Measurements from ENCODE around the gene PLCB3.
A peak's percentile ranks its signal among the peaks of the same experiment; 100 is the strongest.
"Not testable (repeated sequence)": the region's sequence is repeated elsewhere in the genome, so short reads cannot be mapped to it uniquely, and the experiment has no call there.

The PLCB3 gene

DNA sequence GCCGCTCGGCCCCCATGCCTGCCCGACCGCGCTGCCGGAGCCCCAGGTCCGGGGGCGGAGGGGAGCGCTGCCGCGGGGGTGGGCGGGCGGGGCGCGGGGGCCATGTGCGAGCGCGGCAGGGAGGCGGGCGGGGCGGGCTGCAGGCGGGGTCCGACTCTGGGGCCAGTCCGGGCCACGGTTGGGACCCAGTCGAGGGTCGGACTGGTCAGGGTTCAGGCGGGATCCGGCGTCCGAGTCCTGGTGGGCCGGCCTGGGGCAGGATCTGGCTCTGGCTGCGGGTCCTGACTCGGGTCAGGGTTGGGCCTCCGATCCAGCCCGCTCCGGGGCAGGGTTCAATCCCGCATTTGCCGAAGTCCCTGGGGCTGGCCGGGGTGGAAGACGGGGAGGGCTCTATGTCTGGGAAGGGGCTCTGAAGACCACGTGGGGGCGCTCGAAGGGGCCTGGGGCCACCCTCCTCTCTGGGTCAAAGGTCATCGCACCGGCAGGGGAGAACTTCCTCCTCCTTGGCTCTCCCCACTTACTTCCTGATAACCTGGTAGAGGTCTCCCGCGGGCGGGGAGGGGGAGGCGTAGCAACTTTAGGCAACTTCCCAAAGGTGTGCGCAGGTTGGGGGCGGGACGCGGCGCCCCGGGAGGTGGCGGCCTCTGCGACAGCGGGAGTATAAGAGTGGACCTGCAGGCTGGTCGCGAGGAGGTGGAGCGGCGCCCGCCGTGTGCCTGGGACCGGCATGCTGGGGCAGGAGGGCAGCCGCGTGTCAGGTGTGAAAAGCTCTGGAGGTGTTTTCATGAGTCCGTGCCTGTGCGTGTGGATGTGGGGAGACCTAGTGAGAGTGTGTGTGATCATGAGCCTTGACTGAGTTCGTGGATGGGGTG lies 54.6 kb downstream of the PLCB3 start:
- peak overlapping the region; percentile 58 for H3K4me3 ChIP-seq (ENCODE audit: low read depth, low read length)
- TF ChIP-seq, protein P1, sequence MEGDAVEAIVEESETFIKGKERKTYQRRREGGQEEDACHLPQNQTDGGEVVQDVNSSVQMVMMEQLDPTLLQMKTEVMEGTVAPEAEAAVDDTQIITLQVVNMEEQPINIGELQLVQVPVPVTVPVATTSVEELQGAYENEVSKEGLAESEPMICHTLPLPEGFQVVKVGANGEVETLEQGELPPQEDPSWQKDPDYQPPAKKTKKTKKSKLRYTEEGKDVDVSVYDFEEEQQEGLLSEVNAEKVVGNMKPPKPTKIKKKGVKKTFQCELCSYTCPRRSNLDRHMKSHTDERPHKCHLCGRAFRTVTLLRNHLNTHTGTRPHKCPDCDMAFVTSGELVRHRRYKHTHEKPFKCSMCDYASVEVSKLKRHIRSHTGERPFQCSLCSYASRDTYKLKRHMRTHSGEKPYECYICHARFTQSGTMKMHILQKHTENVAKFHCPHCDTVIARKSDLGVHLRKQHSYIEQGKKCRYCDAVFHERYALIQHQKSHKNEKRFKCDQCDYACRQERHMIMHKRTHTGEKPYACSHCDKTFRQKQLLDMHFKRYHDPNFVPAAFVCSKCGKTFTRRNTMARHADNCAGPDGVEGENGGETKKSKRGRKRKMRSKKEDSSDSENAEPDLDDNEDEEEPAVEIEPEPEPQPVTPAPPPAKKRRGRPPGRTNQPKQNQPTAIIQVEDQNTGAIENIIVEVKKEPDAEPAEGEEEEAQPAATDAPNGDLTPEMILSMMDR (IDR thresholded peaks at IDR 0.05; ENCODE audit: low read depth, low read length, missing control alignments), result peak; percentile 39
- in situ Hi-C loops (cut with HindIII; ENCODE audit: low sequenced_read_pairs), result no loop called here
- DNase-seq (ENCODE audit: low read depth), result no peak

DNA sequence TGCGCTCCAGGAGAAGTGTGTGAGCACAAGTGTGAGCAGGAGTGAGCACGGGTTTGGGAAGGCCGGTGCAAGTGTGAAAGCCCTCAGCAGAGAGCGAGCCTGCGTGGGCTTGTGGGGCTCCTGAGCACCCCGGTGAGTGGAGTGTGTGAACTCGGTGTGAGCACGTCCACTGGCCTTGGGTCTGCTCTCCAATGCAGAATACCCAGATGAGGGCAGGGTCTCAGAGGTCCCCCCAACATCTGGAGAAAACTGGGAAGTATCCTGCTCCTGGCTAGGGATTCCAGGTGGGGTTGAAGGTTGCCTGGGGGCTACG lies 55.2 kb downstream of the PLCB3 start:
- no peak for DNase-seq (ENCODE audit: low read depth)
- TF ChIP-seq, protein P1 (IDR thresholded peaks at IDR 0.05; ENCODE audit: low read depth, low read length, missing control alignments), result no peak
- in situ Hi-C loops (cut with HindIII; ENCODE audit: low sequenced_read_pairs), result no loop called here
- peak overlapping the region; percentile 58 for H3K4me3 ChIP-seq (ENCODE audit: low read depth, low read length)

DNA sequence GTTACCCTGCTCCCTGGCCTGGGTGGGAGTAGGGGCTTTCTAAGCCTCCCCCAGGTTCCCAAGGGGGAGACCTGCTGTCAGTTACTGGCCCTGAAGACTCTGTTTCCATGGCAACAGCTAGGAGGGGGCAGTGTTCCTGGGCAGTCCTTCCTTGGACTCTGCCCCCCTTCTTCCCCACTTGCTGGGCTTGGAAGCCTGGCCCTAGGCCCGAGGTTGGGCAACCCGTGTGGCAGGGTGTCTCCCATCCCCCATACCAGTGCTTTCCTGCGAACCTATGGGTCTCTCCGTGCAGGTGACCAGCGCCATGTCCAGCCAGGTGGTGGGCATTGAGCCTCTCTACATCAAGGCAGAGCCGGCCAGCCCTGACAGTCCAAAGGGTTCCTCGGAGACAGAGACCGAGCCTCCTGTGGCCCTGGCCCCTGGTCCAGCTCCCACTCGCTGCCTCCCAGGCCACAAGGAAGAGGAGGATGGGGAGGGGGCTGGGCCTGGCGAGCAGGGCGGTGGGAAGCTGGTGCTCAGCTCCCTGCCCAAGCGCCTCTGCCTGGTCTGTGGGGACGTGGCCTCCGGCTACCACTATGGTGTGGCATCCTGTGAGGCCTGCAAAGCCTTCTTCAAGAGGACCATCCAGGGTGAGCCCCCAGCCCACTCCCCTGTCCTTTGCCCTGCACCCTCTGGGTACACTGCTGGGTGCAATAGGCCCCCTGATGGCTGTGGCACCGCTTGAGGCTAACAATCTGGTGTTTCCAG lies 55.7 kb downstream of the PLCB3 start:
- no peak for DNase-seq (ENCODE audit: low read depth)
- TF ChIP-seq, protein P1 (IDR thresholded peaks at IDR 0.05; ENCODE audit: low read depth, low read length, missing control alignments), result no peak
- in situ Hi-C loops (cut with HindIII; ENCODE audit: low sequenced_read_pairs), result no loop called here
- H3K4me3 ChIP-seq (ENCODE audit: low read depth, low read length), result peak overlapping the region; percentile 58

DNA sequence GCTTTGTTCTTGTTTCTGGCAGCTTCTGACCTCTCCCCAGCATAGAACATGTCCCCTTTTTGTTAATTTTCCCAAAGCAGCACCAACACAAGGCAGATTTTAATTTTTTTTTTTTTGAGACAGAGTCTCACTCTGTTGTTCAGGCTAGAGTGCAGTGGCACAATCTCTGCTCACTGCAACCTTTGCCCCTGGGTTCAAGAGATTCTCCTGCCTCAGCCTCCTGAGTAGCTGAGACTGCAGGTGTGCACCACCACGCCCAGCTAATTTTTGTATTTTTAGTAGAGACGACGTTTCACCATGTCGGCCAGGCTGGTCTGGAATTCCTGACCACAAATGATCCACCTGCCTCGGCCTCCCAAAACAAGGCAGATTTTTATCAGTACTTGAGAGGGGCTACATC lies 56.5 kb downstream of the PLCB3 start:
- DNase-seq (ENCODE audit: low read depth); H3K4me3 ChIP-seq (ENCODE audit: low read depth, low read length); in situ Hi-C loops (cut with HindIII; ENCODE audit: low sequenced_read_pairs): not testable (repeated sequence)

DNA sequence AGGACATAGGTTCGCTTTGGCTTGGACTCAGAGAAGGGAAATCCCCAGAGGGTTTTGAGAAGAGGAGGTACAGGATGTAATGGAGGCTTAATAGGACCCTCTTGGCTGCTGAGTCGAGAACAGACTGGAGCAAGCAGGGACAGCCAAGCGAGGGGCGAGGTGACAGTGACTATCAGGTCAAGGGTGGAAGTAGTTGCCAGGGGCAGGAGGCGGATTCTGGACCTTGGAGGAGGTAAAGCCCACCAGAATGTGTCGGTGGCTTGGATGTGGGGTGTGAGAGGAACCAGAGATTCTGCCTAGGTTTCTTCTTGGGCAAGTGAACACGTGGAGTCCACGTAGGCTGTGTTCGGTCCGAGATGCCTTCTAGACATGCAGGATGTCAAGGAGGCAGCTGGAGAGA lies 61.6 kb downstream of the PLCB3 start:
- TF ChIP-seq, protein P1 (IDR thresholded peaks at IDR 0.05; ENCODE audit: low read depth, low read length, missing control alignments), result no peak
- no peak for DNase-seq (ENCODE audit: low read depth)
- in situ Hi-C loops (cut with HindIII; ENCODE audit: low sequenced_read_pairs), result no loop called here
- no peak overlapping the region for H3K4me3 ChIP-seq (ENCODE audit: low read depth, low read length)

DNA sequence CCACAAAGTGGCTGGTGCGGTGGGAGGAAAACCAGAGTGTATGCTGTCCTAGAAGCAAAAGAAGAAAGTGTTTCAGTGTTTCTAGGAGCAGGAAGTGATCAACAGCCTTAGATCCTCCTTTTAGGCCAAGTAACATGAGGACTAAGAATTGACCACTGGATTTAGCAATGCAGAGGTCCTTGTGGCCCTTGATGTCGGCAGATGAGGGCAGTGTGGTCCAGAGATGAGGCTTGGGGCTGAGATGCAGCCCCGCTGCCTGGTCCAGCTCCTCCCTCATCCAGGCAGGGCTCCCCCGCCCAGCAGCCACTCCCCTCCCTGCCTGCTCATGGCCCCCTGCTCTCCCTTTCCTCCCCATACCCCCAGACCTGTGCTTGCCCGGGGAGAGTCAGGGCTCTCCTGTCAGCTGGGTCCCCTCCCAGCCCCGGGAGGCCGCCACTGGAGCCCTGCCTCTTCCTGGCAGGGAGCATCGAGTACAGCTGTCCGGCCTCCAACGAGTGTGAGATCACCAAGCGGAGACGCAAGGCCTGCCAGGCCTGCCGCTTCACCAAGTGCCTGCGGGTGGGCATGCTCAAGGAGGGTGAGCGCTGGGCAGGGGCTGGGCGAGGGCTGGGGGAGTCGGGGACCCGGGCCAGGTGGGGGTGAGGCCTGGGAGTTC lies 62.3 kb downstream of the PLCB3 start:
- H3K4me3 ChIP-seq (ENCODE audit: low read depth, low read length), result no peak overlapping the region
- TF ChIP-seq, protein P1 (IDR thresholded peaks at IDR 0.05; ENCODE audit: low read depth, low read length, missing control alignments), result no peak
- in situ Hi-C loops (cut with HindIII; ENCODE audit: low sequenced_read_pairs), result no loop called here
- DNase-seq (ENCODE audit: low read depth), result no peak
